H9 (cell line): ENCODE results near the gene KCNK13. TPM values are rescaled to one million over a fixed set of nuclear protein-coding genes. Genes with fewer than 3 reads are reported as not detected.
A peak's percentile ranks its signal among the peaks of the same experiment; 100 is the strongest.

ENCODE experiments used
- DNase-seq: peaks from one replicate; pipeline ENCODE4 v3.0.0-alpha.2; 2017
- H2AFZ ChIP-seq: one replicate; pipeline ENCODE4 v1.6.1; 2013; ENCODE audit warnings: mild to moderate bottlenecking, low read length, control low read depth, moderate library complexity
- H2AK5ac ChIP-seq: 2 replicates; pipeline ENCODE4 v1.6.1; 2013; ENCODE audit warnings: low read length, control low read depth, mixed read lengths; ENCODE audit not compliant: insufficient read length
- H2BK120ac ChIP-seq: one replicate; pipeline ENCODE4 v1.6.1; 2013; ENCODE audit warnings: low read depth, mild to moderate bottlenecking, low read length, control low read depth, inconsistent platforms; ENCODE audit not compliant: poor library complexity, severe bottlenecking
- H2BK12ac ChIP-seq: 2 replicates; pipeline ENCODE4 v1.6.1; 2013; ENCODE audit warnings: low read length, control low read depth, mixed read lengths, low read depth; ENCODE audit not compliant: insufficient read length
- H2BK15ac ChIP-seq: 2 replicates; pipeline ENCODE4 v1.6.1; 2013; ENCODE audit warnings: low read depth, low read length, control low read depth
- H2BK20ac ChIP-seq: one replicate; pipeline ENCODE4 v1.6.1; 2013; ENCODE audit warnings: low read depth, mild to moderate bottlenecking, low read length, control low read depth, inconsistent platforms; ENCODE audit not compliant: poor library complexity, severe bottlenecking
- H2BK5ac ChIP-seq: 2 replicates; pipeline ENCODE4 v1.6.1; 2013; ENCODE audit warnings: low read length, control low read depth, mixed read lengths; ENCODE audit not compliant: insufficient read length
- H3K14ac ChIP-seq: 2 replicates; pipeline ENCODE4 v1.6.1; 2013; ENCODE audit warnings: low read length, control low read depth; ENCODE audit not compliant: insufficient read depth
- H3K18ac ChIP-seq: 2 replicates; pipeline ENCODE4 v1.6.1; 2013; ENCODE audit warnings: low read depth, mild to moderate bottlenecking, mixed read lengths, low read length, control low read depth; ENCODE audit not compliant: insufficient read length
- H3K23ac ChIP-seq: 2 replicates; pipeline ENCODE4 v1.6.1; 2013; ENCODE audit warnings: low read length, control low read depth, mixed read lengths, low read depth; ENCODE audit not compliant: insufficient read length
- H3K23me2 ChIP-seq: 2 replicates; pipeline ENCODE4 v1.6.1; 2013; ENCODE audit warnings: low read depth, mild to moderate bottlenecking, mixed read lengths, low read length, control low read depth; ENCODE audit not compliant: insufficient read length, poor library complexity, severe bottlenecking
- H3K27ac ChIP-seq: 2 replicates; pipeline ENCODE4 v1.5.1; 2013; ENCODE audit warnings: low read length, control low read depth, mixed read lengths, low read depth; ENCODE audit not compliant: insufficient read length
- H3K27me3 ChIP-seq: 2 replicates; pipeline ENCODE4 v1.6.1; 2013; ENCODE audit warnings: low read length, control low read depth, inconsistent platforms; ENCODE audit not compliant: insufficient read depth
- H3K4ac ChIP-seq: 2 replicates; pipeline ENCODE4 v1.6.1; 2013; ENCODE audit warnings: low read depth, mild to moderate bottlenecking, control low read depth, inconsistent platforms, low read length, moderate library complexity
- H3K4me1 ChIP-seq: 2 replicates; pipeline ENCODE4 v1.6.1; 2013; ENCODE audit warnings: low read length, control low read depth, inconsistent platforms; ENCODE audit not compliant: insufficient read depth
- H3K4me2 ChIP-seq: 2 replicates; pipeline ENCODE4 v1.6.1; 2013; ENCODE audit warnings: low read length, control low read depth, mixed read lengths; ENCODE audit not compliant: insufficient read length, insufficient read depth
- H3K56ac ChIP-seq: 2 replicates; pipeline ENCODE4 v1.6.1; 2013; ENCODE audit warnings: low read depth, mild to moderate bottlenecking, mixed read lengths, low read length, control low read depth; ENCODE audit not compliant: insufficient read length
- H3K79me1 ChIP-seq: 2 replicates; pipeline ENCODE4 v1.6.1; 2013; ENCODE audit warnings: low read depth, mild to moderate bottlenecking, moderate library complexity, low read length, control low read depth, inconsistent platforms; ENCODE audit not compliant: insufficient read depth, poor library complexity, severe bottlenecking
- H3K79me2 ChIP-seq: 2 replicates; pipeline ENCODE4 v1.6.1; 2013; ENCODE audit warnings: low read length, control low read depth, inconsistent platforms; ENCODE audit not compliant: insufficient read depth
- H3K9ac ChIP-seq: 2 replicates; pipeline ENCODE4 v1.6.1; 2013; ENCODE audit warnings: low read length, control low read depth, mixed read lengths; ENCODE audit not compliant: insufficient read length; ENCODE audit errors: extremely low read depth
- H3K9me3 ChIP-seq: one replicate; pipeline ENCODE4 v1.6.1; 2013; ENCODE audit warnings: low read depth, low read length, inconsistent platforms; ENCODE audit not compliant: control insufficient read depth
- H3T11ph ChIP-seq: one replicate; pipeline ENCODE4 v1.6.1; 2013; ENCODE audit warnings: mild to moderate bottlenecking, low read length, control low read depth, inconsistent platforms
- H4K20me1 ChIP-seq: one replicate; pipeline ENCODE4 v1.6.1; 2013; ENCODE audit not compliant: control insufficient read depth, insufficient read length, insufficient read depth
- H4K5ac ChIP-seq: 2 replicates; pipeline ENCODE4 v1.6.1; 2013; ENCODE audit warnings: low read depth, mild to moderate bottlenecking, mixed read lengths, low read length, control low read depth; ENCODE audit not compliant: insufficient read length
- H4K8ac ChIP-seq: replicated peaks from 2 replicates; pipeline ENCODE4 v1.6.1; 2013; ENCODE audit warnings: low read length, control low read depth, mixed read lengths, low read depth; ENCODE audit not compliant: insufficient read length
- H4K91ac ChIP-seq: 2 replicates; pipeline ENCODE4 v1.6.1; 2013; ENCODE audit warnings: low read depth, mild to moderate bottlenecking, moderate library complexity, mixed read lengths, low read length, control low read depth; ENCODE audit not compliant: insufficient read length
- H3K27ac Mint-ChIP-seq, 3 experiments: 2 replicates in 2 of 3; 3 replicates in 1 of 3; pipeline ENCODE4 v1.8.0; 2020 to 2021; ENCODE audit warnings: mixed read lengths in 3 of 3, mild to moderate bottlenecking in 1 of 3, moderate library complexity in 1 of 3
- H3K27me3 Mint-ChIP-seq: 2 replicates; pipeline ENCODE4 v1.8.0; 2021; ENCODE audit warnings: low read depth, mild to moderate bottlenecking, moderate library complexity, mixed read lengths
- H3K36me3 Mint-ChIP-seq, 3 experiments: 2 replicates in 2 of 3; 3 replicates in 1 of 3; pipeline ENCODE4 v1.8.0; 2020 to 2021; ENCODE audit warnings: low read depth in 3 of 3, mixed read lengths in 3 of 3; ENCODE audit not compliant: insufficient read depth in 1 of 3
- H3K4me1 Mint-ChIP-seq, 2 experiments: 2 replicates each; pipeline ENCODE4 v1.8.0; 2020; ENCODE audit warnings: mixed read lengths in 2 of 2
- H3K4me3 Mint-ChIP-seq, 2 experiments: 2 replicates in 1 of 2; 3 replicates in 1 of 2; pipeline ENCODE4 v1.8.0; 2020 to 2021; ENCODE audit warnings: mild to moderate bottlenecking in 2 of 2, mixed read lengths in 2 of 2, moderate library complexity in 1 of 2
- H3K9me3 Mint-ChIP-seq, 2 experiments: 2 replicates in 1 of 2; 3 replicates in 1 of 2; pipeline ENCODE4 v1.8.0; 2020; ENCODE audit warnings: mild to moderate bottlenecking in 2 of 2, mixed read lengths in 2 of 2, moderate library complexity in 1 of 2
- WGBS: extraction: QIAGEN DNeasy Blood & Tissue Kit; methylation state at CpG from one replicate; pipeline ENCODE4 v1.1.7; 2013; ENCODE audit warnings: missing lambda C conversion rate, low lambda C conversion rate, mixed read lengths; ENCODE audit not compliant: insufficient read length; ENCODE audit errors: extremely low coverage; 5-methylcytosine and 5-hydroxymethylcytosine counted together
- total RNA-seq: library from RNA; stranded (reverse); gene quantifications from 2 replicates; pipeline ENCODE4 v1.2.1, GENCODE V29; 2021
- TF ChIP-seq, protein P1 (sequence below): fragments of 200-600 bp; sonication (generic); conservative IDR thresholded peaks from 3 replicates; pipeline ENCODE4 v1.8.0; 2021; ENCODE audit warnings: antibody characterized with exemption, mild to moderate bottlenecking

The KCNK13 gene
- total RNA-seq, 1 experiment from 2014 or later = 0.39 TPM

DNA sequence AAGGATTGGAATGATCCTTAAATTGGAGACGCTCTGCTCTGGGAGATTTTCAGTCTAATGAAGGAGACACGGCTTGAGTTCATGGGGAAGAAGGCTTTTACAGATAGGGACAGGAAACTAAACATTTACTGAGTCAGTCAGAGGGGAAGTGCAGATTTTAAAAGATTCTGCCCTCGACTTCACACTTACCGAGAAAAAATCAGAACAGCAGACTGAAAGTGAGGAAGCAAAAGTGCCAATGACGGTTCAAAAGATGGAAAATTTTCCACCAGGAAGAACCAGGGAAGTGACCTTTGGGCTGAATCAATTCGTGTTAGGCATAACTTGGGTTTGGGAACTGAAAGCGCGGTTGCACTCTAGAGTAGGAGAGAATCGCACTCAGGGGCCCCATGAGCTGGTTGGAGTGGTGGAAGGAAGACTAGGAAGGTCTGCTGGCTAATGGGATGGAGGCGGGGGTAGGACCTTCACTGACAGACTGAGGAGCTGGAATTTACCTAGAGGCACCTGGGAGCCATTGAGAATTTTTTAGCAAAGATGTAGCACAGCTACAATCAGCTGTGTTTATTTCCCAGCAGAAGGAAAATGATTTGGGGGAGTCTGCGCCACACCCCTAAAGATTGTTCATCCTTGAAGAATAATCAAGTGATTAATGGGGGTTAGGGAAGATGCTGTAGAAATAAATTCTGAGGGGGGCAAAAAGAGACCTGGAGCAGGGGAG, 1.2 kb downstream of the KCNK13 start:
- Mint-ChIP-seq H3K36me3 (peaks cover 0 to 2% (median 0%) of the 10 kb centered on the region in 3 experiments; a peak in 2 of 7 replicates), H3K27me3 (peaks cover 93% of the 10 kb centered on the region), H3K9me3 (peaks cover 2 to 5% of the 10 kb centered on the region in 2 experiments; a peak in 3 of 5 replicates), H3K4me1 (peaks cover 21 to 28% of the 10 kb centered on the region in 2 experiments), H3K4me3 (peak overlapping the region; percentile 62 to 87), H3K27ac (no peak overlapping the region)
- Histone ChIP-seq H2BK12ac (no peak overlapping the region), H4K20me1 (no peaks in the 10 kb centered on the region), H3K79me1 (no peaks in the 10 kb centered on the region), H3K9me3 (no peaks in the 10 kb centered on the region), H3K23me2 (peaks cover 25% of the 10 kb centered on the region), H4K5ac (no peak overlapping the region), H3K56ac (no peak overlapping the region), H3K27me3 (peaks cover 37% of the 10 kb centered on the region; the same call in 1 of the 2 replicates), H4K8ac (no peak overlapping the region), H2AK5ac (no peak overlapping the region), H2BK20ac (no peak overlapping the region), H3K23ac (no peak overlapping the region), H3K27ac (no peak overlapping the region), H3K4ac (no peak overlapping the region), H3K79me2 (no peaks in the 10 kb centered on the region), H2BK15ac (no peak overlapping the region), H3K9ac (no peak overlapping the region), H3K18ac (no peak overlapping the region), H3K14ac (no peak overlapping the region), H3K4me2 (peak overlapping the region; percentile 78), H4K91ac (no peak overlapping the region), H2BK5ac (no peak overlapping the region), H3T11ph (no peak overlapping the region), H2BK120ac (no peak overlapping the region), H3K4me1 (0 out of 2 replicates have a peak, but pooled peaks cover 3% of the 10 kb centered on the region), H2AFZ (no peak overlapping the region)
- no peak for DNase-seq
- TF ChIP-seq, protein P1, sequence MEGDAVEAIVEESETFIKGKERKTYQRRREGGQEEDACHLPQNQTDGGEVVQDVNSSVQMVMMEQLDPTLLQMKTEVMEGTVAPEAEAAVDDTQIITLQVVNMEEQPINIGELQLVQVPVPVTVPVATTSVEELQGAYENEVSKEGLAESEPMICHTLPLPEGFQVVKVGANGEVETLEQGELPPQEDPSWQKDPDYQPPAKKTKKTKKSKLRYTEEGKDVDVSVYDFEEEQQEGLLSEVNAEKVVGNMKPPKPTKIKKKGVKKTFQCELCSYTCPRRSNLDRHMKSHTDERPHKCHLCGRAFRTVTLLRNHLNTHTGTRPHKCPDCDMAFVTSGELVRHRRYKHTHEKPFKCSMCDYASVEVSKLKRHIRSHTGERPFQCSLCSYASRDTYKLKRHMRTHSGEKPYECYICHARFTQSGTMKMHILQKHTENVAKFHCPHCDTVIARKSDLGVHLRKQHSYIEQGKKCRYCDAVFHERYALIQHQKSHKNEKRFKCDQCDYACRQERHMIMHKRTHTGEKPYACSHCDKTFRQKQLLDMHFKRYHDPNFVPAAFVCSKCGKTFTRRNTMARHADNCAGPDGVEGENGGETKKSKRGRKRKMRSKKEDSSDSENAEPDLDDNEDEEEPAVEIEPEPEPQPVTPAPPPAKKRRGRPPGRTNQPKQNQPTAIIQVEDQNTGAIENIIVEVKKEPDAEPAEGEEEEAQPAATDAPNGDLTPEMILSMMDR = no peak
- WGBS = no CpG with 5 or more reads among the region's 11 CpGs
